Tongue (tissue), 2 donors: Measurements from ENCODE around the gene TEDC1. TPM values are rescaled to one million over a fixed set of nuclear protein-coding genes. Genes with fewer than 3 reads are reported as not detected.

Experiments
- DNase-seq: peaks from one replicate; pipeline ENCODE4 v3.0.0-alpha.2; 2015
- total RNA-seq: library from RNA; depleted of rRNA; stranded (reverse); fragments of >200 nt; gene quantifications from one replicate; pipeline ENCODE4 v1.2.3, GENCODE V29; 2014

The TEDC1 gene
- total RNA-seq, 1 donor from 2014 or later: 6.4 TPM

- DNase-seq: no peak
Measured at GRCh38 chr14:105484997-105485393, 6.1 kb upstream of the TEDC1 start.

GRCh38 chr14:105485739-105486162, 5.3 kb upstream of the TEDC1 start:
- DNase-seq: no peak

DNA sequence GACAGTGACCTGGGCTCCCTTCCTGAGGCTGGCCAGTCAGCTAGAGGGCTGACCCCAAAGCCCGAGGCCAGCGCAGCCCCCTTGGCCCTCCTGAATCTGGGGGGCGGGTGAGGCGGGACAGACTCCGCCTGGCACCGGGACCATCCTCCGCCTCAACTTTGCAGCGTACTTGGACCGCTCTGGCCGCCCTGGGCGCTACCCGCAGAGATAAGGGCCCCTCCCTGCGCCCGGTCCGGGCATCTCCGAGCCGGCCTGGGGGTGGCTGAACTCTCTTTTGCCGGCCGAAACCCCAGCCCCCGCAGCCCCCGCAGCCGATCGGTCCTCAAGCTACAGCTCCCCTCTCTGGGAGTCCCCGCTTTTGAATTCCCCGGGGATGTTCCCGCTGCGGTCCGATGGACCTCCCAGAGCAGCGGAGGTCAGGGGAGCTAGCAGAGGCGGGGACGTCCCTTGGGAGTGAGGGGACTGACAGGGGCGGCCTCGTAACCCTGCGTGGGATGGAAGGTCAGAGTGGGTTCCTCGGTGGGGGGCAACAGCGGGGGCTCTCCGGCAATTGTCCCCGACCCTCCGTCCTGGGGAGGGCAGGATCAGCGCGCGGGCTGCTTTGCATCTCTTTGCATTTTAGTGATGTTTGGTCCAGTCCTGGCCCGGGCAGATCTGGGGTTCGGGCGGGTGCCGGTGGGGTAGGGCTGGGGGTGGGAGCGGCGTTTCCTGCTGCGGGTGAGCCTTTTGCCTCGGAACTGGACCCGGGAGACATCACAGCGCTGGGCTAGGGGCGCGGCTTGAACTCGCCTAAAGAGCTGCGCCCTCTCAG, 4.7 kb upstream of the TEDC1 start, which contains the start of gene CRIP1:
Gene CRIP1, plus strand, starts transcription at position 724 of the 811 bp plus-strand sequence. CDS start 374 bp downstream, outside the sequence.
- DNase-seq: no peak

GRCh38 chr14:105486974-105487448, 4.0 kb upstream of the TEDC1 start:
- DNase-seq: no peak

DNA sequence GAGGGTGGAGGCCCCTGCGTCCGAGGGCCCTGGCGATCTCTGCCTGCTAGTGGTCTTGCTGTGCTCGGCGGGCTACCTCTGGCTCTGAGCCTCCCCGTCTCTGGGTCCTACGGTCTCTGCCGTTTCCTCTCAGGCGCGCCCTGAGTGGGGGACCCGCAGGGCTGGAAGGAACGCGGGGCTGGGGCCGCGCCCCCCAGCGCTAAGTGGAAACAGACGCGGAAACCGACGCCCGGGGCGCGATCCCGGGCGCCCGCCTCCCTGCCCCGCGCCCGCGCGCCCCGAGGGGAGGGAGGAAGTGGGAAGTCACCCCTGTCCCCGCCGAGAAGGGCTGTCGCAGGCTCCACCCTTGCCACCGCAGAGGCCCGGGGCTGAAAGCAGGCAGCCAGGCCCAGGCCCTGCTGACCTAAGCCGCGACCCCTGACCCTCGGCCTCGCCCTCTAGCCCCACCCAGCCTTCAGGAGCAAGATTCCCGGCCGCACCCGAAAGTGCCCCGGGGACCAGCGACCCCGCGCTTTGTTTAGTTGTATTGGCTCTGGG, 3.5 kb upstream of the TEDC1 start:
- no peak for DNase-seq

DNA sequence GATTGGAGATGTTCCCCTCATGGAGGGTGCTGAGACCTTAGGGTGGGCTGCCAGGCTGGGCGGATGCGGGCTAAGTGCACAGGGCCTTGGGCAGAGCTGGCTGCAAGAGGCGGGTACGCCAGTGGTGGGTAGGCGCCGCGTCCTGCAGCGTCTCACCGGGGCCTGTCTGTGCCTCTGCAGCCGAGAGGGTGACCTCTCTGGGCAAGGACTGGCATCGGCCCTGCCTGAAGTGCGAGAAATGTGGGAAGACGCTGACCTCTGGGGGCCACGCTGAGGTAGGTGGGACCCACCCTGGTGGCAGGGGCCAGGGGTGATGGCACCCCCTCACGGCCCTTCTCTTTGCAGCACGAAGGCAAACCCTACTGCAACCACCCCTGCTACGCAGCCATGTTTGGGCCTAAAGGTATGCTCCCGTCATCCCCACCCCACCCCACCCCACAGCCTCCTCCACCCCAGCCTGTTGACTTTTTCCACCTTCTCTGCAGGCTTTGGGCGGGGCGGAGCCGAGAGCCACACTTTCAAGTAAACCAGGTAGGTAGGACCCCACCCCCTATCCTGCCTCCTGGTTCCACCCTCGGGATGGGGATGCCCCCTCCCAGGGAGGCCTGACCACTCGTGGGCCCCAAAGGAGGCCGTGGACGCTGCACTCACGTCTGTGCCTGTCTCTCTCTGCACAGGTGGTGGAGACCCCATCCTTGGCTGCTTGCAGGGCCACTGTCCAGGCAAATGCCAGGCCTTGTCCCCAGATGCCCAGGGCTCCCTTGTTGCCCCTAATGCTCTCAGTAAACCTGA, 2.9 kb upstream of the TEDC1 start:
- DNase-seq: no peak

DNA sequence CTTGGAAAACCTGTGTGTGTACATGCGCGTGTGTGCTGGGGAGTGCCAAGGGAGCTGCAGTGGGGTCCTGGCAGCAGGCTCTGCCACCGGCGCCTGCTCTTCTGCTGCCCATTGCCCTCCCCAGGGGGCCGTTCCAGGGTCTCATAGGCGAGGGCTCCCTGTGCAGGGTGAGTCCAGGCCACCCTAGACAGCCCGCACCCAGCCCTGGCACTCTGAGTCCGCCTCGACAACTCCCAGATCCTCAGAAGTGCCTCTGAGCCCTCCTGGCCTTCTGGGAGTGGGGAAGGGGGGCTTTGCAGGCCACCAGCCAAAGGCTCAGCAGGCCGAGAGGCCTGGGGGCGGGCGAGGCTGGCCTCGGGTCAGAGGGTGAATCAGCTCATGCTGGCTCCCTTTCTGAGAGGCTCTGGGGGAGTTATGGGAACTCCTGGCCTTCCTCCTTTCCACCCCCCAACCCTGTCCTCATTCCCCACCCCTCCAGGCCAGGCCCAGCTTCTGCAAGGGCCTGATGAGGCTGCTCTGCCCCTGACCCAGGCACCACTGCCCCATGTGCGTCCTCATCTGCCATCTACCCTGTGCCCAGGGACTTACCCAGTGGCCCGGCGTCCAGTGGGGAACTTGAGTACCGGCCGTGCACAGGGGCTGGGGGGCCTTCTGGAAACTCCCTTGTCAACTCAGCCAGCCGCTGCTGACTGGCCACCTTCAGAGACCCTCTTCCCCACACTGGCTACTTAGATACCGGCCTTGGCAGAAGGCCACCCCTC, 2.1 kb upstream of the TEDC1 start:
- DNase-seq: no peak

GRCh38 chr14:105489542-105490266, 1.3 kb upstream of the TEDC1 start:
- DNase-seq: peak; percentile 95

DNA sequence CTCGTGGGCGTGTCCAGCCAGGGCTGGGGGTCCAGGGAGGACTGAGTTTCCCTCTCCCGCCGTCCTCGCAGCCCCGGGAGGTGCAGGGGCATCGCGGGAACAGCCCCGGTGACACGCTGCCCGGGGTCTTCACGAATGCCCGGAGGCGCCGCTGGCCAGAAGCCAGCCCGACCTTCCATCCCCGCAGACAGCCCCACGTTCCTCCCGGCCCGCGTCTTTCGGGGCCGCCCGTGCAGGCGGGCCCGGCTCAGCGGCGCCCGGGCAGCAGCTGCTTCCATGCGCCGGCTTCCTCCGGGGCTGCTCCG, 827 bp upstream of the TEDC1 start:
- no peak for DNase-seq

DNA sequence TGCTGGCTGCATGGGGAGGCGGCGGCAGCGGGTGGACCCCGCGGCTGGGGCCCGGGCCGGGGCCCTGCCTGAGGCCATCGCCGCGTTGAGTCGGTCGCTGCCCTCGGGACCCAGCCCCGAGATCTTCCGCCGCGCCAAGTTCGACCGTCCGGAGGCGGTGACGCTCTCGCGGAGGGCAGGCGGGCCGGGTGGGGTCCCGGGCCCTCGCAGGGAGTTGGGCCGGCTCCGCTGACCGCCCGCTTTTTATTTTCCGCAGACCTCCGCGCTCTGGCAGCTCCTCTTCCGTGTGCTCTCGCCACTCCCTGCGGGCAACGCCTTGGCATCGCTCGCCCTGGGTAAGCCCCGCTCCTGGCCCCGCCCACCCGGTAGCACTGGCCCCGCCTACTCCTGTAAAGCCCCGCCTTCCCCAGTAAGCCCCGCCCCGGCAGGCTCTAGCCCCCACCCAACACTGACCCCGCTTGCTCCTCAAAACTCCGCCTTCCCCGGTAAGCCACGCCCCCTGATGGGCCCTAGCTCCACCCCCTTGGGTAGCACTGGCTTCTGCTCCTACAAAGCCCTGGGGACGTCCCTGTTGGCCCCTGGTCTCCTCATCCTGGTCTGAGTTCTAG, 424 bp downstream of the TEDC1 start:
- DNase-seq: no peak

DNA sequence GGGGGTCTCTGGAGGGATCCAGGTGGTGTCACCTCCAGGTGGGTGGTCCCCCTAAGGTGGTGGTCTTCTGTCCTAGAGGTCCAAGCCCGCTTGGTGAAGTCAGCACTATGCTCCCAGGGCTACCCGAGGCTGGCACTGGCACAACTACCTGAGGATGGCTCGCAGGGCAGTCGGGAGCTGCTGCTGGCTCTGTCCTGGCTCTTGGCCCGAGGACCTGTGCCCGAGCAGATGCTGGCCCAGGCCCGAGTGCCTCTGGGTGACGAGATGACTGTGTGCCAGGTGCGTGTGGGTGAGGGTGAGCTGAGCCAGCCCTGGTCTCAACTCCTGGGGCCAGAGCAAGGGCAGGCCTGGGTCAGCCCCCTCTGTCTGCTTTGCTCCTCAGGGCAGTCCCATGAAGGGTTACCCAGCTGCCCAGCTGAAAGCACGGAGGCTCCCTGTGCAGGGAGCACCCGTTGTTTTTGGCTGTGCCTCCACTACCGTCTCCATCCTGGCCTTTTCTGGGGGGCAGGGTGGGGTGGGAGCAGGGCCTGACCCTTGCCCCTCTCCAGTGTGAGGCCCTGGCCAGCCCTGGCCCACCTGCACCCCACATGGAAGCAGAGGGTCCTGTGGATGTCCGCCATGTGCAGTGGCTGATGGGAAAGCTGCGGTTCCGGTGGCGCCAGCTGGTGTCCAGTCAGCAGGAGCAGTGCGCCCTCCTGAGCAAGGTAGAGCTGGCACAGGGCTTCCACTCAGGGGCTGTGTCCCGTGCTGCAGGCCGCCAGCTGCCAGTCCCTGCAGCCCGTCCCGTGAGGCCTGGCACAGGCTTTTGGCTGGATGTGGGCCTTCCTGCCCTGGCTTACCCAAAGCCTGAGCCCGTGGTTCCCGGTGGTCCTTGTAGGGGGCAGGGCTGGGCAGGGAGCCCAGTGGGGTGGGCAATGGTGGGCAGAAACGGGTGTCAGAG, 1.3 kb downstream of the TEDC1 start:
- DNase-seq: no peak

GRCh38 chr14:105492971-105493871, 2.2 kb downstream of the TEDC1 start:
- DNase-seq: no peak

DNA sequence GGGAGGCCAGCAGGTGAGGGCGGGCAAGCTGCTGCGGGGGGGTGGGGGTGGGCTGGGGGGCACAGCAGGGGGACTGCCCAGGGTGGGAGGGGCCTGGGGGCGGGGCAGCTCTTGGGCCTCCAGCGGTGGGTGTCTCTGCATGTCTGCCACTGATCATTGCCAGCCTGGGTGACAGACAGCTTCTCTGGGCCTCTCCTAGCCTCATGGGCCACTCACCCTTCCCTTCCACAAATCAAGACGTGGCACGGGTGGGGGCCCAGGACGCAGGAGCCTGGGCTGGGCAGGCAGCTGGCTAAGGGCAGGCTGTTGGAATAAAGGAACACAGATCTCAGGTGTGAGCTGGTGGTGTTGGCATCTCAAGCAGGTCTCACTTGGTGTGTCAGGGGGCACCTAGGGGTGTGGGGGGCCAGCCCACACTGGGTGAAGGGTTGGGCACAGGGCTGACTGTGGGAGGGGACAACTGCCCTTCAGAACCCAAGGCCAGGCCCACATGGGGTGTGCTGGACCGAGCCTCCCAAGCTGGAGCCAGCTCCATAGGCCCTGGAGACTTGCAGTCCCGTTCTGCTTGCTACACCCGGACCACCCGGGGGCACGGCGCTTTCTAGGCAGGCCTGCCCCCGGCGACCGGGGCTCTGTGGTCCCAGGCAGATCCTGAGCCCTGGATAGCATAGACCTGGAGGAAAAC, 3.0 kb downstream of the TEDC1 start:
- no peak for DNase-seq

DNA sequence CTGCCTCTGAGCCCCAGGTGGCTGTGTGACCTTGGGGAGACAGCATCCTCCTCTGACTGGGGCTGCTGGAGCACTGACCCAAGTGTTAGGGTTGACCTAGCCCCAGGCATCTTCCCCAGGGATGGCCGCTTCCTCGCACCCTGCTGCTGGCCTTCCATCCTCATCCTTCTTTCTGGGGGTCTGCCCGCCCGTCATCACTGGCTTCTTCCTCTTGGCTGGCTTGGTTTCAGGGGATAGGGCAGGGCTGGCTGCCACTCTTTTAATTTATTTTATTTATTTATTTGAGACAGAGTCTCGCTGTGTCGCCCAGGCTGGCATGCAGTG, 3.5 kb downstream of the TEDC1 start:
- no peak for DNase-seq

- DNase-seq: no peak
Measured at GRCh38 chr14:105495101-105495989, 4.3 kb downstream of the TEDC1 start.

DNA sequence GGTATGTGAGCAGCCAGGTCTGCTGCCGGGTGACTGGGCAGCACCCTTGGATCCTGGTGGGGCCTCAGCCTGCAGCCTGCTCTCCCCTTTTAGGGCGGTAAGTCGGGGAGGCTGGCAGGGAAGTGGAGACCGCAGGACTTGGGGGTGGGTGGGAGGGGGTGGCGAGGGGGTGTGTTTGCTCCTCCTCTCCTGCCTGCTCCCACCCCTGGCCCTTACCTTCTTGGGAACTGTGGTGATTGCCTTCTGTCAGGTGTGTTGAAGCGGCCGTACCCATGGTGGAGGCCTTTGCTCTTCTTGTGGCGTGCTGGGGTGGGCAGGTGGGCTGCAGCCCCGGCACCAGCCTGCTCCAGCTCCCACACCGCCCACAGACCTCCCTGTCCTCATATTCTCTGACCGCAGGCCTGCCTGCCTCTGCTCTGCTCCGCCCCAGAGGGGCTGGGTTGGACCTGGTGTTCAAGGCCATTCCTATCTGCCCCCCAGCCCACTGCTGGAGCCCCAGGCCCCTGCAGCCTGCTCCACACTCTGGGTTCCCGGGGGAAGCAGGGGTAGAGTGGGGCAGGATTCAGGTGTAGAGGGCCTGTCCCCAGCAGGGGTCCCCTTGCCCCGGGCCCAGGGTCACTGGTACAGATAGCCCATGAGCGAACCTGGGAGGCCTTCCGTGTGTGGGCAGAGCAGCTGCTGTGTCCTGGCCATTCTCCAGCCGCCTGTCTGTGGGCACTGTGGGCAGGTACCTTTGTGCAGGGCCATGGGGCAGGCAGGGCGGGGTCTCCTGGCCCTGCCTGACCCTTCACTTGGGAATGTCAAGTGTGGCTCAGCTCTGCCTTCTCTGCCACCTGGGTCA, 5.2 kb downstream of the TEDC1 start:
- DNase-seq: no peak
